Activated CD8-positive, alpha-beta memory T cell treated with anti-CD3 and anti-CD28 coated beads, Interleukin-2, amount 50 U/mL, for 4 hours (primary cell): ENCODE results near the gene RNASE9.
A peak's percentile ranks its signal among the peaks of the same experiment; 100 is the strongest.
"Not testable (repeated sequence)": the region's sequence is repeated elsewhere in the genome, so short reads cannot be mapped to it uniquely, and the experiment has no call there.

ENCODE experiments used
- DNase-seq: peaks from one replicate; pipeline ENCODE4 v3.0.0-alpha.2; 2020

RNASE9 gene

GRCh38 chr14:20560961-20561360 is at the start of gene RNASE9:
TSS of gene RNASE9 (minus strand) at chr14:20561047.
- DNase-seq: no peak

- peak; percentile 72 for DNase-seq
These were observed 49.3 kb upstream of the RNASE9 start for GRCh38 chr14:20610002-20610765.

GRCh38 chr14:20609215-20610001 is 48.6 kb upstream of the RNASE9 start:
- DNase-seq: peak; percentile 49

GRCh38 chr14:20608383-20609110 is 47.7 kb upstream of the RNASE9 start:
- DNase-seq: no peak

- no peak for DNase-seq
These were observed 46.8 kb upstream of the RNASE9 start for GRCh38 chr14:20607617-20608016.

DNA sequence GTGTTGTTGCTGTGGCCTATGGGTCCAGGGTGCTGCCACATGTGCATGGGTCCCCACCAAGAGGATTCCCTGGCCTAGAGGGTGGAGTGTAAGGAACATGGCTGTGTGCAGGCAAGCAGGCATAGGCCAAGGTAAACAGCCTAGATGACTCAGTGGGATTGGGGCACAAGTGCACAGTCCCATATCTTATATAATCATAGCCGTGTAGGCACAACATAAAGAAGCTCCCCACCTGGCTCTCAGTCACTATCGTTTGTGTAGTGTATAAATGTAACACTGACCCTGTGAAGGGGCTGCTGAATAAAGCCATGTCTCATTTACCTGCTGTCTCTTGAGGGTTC is 46.0 kb upstream of the RNASE9 start:
- no peak for DNase-seq

GRCh38 chr14:20606190-20606901 is 45.5 kb upstream of the RNASE9 start:
- DNase-seq: no peak

DNA sequence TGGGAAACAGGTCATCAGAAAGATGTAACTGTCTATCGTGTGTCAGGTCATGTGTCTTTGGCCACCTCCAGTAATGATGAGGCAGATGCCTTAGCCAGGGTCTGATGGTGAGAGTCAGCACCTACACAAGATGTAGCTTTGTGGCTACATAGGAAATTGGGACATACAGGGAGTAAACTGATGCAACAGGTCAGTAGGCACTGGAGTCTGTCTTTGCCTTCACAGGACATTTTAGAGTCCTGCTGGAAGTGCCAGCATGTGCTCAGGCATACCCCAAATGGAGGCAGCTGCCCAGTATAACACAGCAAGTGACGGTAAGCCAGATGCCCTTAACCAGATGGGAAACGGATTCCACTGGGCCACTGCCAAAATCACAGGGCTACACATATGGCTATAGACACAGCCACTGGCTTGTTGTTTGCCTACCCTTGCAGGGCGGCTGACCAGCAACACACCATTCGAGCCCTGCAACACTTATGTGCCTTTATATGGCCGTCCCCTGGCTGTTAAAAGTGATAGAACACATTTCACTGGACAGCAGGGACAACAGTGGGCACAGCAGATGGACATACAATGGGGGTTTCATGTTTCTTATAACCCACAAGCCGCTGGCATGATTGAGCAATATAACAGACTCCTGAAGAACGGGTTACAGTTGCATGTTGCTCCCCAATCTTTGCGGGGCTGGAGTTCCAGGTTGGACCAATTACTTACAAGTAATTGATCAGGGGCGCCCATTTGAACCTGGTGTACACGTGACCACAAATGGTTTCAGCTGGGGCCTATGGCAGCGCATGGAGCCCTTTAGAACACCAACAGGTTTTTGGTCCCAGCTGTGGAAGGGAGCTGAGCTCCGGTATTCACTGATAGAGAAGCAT is 43.2 kb upstream of the RNASE9 start:
- DNase-seq: no peak

GRCh38 chr14:20602583-20602982 is 41.7 kb upstream of the RNASE9 start:
- no peak for DNase-seq

DNA sequence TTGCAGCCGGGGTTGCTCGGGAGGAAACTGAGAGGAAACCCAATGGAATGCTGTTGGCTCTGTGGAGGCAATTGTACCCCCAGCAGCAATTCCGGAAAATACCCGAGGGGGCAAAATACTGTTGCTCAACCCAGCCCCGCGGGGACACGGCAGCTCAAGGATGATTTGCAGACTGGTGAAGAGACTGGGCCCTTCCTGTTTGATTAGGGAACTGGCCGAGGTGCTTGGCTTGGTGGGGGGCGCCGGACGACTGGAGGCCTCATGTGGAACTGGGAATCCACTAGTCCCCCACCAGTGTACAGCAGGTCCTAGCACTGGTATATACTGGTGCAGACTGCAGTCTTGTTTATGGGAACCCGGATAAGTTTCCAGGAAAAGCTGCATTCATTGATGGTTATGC is 40.7 kb upstream of the RNASE9 start:
- DNase-seq: no peak

GRCh38 chr14:20597108-20597507 is 36.3 kb upstream of the RNASE9 start:
- DNase-seq: no peak

- DNase-seq: not testable (repeated sequence)
These were observed 34.9 kb upstream of the RNASE9 start for GRCh38 chr14:20595726-20596125.

DNA sequence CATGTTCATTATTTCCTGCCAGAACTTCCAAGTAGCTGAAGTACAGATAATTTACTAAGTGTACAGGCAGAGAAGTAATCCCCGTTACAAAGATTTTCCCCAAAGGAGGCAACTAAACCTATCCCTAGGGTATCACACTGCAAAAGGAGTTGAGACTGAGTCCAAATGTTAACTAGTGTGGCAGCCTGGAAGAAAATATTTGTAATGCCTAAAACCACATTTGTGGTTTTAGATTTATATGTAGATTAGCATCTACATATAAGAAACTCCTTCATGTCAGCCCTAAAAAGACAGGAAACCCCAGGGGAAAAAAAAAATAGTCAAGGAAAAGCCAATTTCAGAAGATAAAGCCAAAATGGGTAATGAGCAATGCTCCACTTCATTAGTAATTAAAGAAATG is 31.7 kb upstream of the RNASE9 start:
- no peak for DNase-seq

- no peak for DNase-seq
These were observed 30.4 kb upstream of the RNASE9 start, which contains the start of gene RNASE12 for GRCh38 chr14:20591235-20591634. TSS of gene RNASE12 (minus strand) at chr14:20591376. CDS start at chr14:20590723, 653 bp downstream.

DNA sequence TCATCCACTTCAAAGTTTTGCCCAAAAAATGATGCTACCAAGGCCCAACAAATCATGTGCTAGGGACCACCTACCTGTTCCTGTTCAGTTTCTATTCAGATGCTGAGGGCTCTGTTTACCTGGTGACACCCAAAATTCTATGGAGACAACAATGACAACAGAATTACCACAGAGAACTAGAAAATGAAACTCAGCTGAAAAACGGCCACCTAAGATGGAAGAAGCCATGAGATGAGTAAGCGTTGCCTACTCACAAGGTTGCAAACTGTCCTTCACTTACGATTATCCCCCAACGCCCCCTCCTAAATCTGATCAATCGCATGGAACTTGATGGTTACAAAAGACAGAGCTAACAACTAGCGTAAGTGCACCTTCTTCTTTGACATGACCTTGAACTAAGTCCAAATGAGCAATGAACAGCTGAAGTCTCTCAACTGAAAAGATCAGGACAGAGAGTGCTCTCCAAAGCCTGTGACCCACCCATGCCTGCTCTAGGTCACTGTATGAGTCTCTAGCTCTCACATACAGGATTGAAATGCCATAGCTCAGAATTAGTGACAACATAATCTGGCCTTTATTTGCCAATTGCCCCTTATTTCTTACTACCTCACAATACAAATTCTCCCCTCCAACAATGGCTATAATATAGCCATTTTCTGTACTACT is 26.8 kb upstream of the RNASE9 start, which contains the start of gene RNASE11:
TSS of gene RNASE11 (minus strand) at position 513 of the 666 bp plus-strand sequence.
- no peak for DNase-seq

DNA sequence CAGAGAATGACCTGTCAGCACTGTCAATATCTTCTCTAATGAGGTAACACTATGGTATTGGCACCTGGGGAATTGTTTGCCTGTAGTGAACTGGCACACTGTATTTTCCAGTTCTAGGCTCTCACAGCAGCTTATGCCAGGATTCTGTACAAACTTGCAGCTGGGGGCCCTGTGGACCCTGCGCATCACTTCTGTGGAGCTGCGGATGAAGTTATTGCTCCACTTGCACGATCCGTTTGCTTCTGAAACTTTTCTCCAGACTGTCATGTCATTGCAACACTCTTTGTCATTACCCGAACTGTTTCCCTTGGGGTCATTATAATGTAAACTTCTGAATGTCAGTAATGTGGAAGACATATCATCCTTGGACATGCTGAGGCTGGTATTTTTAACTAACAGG is 23.1 kb upstream of the RNASE9 start:
- DNase-seq: no peak

GRCh38 chr14:20583142-20583541 is 22.3 kb upstream of the RNASE9 start:
- no peak for DNase-seq

GRCh38 chr14:20580242-20580641 is 19.4 kb upstream of the RNASE9 start:
- DNase-seq: no peak

GRCh38 chr14:20578784-20579502 is 18.1 kb upstream of the RNASE9 start:
- DNase-seq: no peak

GRCh38 chr14:20578325-20578724 is 17.5 kb upstream of the RNASE9 start:
- no peak for DNase-seq
